ENCODE data around the gene AFDN.

The AFDN gene

DNA sequence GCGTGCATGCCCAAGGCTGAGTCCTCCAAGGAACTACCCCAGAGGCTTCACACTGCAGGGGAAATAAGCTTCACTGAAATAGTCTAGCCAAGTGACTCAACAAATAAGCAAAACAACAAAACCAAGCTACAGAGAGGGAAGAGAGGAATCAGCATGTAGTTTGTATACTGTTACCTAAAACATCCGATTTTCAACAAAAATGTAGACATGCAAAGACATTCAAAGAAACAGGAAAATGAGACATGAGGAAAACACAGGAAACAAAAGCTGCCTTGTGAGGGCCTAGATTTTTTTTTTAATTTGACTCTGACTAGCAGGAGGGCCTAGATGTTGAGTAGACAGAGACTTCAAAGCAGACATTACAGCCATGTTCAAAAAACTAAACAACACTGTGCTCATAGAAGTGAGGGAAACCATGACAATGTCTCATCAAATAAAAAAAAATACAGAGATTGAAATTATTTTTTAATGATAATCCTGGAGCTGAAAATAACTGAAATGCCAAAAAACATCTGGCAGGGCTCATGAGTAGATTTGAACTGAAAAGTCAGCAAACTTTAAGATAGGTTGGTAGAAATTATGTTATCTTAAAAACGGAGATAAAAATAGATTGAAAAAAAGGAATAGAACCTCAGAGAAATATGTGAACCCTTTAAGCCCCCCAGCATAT is 154.3 kb downstream of the AFDN start:
- DNase-seq (ENCODE audit: low read depth): no peak

DNA sequence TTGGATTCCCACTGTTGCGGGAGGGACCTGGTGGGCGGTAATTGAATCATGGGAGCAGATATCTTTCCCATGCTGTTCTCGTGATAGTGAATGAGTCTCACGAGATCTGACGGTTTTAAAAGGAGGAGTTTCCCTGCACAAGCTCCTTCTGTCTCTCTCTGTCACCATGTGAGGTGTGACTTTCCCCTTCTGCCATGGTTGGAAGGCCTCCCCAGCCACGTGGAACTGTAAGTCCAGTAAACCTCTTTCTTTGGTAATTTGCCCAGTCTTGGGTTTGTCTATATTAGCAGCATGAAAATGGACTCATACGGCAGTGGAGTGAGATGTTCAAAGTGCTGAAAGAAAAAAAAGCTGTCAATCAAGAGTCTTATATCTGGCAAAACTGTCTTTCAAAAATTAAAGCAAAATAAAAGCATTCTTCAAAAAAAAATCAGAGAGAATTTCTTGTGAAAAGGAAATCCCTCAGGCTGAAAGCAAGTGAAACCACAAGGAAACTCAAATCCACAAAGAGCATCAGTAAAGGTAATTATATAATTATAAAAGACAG is 155.3 kb downstream of the AFDN start:
- no peak for DNase-seq (ENCODE audit: low read depth)

DNA sequence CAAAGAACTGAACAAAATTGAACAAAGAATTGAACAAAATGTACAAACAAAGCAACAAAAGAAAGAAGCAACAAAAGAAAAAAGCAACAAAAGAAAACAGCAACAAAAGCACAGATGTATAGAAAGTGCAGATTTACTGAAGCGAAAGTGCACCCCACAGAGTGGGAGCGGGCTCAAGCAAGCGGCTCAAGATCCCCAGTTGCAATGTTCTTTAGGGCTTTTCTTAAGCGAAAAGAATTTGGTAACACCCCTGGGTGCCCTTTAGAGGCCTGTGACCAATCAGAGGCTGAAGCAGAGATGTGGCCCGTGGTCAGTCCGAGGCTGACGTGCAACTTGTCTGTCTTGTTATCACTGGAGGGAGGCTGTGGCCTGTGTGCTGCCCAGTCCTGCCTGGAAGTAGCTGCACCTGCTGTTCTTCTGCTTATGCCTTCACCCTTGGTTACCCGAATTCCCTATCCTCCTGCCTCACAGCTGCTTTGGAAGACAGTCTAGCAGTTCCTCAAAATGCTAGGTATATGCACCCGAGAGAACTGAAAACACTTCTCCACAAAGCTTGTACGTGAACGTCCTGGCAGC is 157.5 kb downstream of the AFDN start:
- no peak for DNase-seq (ENCODE audit: low read depth)

DNA sequence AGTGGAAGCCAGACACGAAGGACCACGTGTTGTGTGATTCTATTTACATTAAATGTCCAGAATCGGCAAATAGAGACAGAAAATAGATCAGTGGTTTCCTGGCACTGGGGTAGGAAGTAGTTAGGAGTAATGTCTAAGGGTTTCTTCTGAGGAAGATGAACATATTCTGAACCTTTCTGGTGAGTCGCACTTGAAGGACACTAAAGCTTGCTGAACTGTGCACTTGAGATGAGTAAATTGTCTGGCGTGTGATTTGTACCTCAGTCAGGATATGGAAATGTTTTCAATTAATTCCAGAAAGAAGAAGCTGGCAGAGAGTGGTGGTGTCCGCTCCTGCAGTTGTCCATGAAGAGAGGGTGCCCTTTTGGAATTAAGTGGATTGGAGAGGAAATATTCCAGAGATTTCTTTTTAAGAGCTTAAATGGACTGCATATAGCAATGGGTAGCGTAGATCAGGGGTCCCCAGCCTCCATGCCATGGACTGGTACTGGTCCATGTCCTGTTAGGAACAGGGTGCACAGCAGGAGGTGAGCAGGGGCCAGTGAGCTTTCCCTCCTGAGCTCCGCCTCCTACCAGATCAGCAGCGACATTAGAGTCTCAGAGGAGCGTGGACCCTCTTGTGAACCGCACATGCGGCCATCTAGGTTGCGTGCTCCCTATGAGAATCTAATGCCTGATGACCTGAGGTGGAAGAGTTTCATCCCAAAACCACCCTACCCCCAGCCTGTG is 158.3 kb downstream of the AFDN start:
- DNase-seq (ENCODE audit: low read depth): no peak

- no peak for DNase-seq (ENCODE audit: low read depth)
Measured at GRCh38 chr6:167985911-167986595, 159.3 kb downstream of the AFDN start.

- no peak for DNase-seq (ENCODE audit: low read depth)
Measured at GRCh38 chr6:167987396-167988153, 160.9 kb downstream of the AFDN start.

- no peak for DNase-seq (ENCODE audit: low read depth)
Measured at GRCh38 chr6:167988154-167988495, 161.4 kb downstream of the AFDN start.

DNA sequence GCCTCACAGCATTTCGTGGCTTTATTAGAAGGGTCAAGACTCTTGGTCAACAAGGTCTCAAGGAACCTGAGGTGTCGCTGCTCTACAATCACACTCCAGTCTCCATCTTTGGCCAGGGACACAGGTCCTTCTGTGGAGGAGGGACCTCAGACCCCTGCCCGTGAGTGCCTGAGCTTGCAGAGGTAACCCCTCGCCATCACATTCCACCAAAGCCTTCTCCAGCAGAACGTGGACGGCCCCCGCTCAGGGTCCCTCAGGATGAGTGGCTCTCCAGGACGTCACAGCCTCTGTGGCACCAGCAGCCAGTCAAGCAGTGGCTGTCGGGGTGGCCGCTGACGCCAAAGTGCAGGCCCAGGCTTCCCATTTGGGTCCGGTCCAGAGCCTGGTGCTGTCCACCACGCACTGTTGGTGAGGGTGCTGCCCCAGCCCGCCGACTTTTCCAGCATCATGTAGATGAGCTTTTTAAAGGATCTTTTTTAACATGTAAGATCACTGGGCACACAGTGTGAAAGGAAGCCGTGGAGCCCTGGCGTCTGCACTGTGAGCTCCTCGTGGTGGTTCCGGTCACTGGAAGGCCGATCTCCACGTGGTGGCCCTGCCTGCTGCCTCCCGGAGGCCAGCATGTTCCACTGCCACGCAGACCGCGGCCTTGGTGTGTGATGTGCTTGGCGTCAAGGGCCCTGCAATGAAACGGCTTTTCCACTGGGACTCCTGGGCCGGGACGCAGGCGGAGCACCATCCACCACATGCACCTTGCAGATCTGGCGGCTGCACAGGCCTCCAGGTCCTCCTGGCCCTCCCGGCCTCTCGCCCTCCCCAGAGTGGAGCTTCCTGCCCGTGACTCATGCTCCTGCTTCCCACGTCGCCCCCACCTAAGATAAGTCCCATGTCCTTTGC is 162.5 kb downstream of the AFDN start:
- no peak for DNase-seq (ENCODE audit: low read depth)

GRCh38 chr6:167990016-167990945 is 163.6 kb downstream of the AFDN start:
- DNase-seq (ENCODE audit: low read depth): no peak

GRCh38 chr6:167993169-167993568 is 166.5 kb downstream of the AFDN start:
- no peak for DNase-seq (ENCODE audit: low read depth)

GRCh38 chr6:167993831-167994230 is 167.1 kb downstream of the AFDN start:
- DNase-seq (ENCODE audit: low read depth): no peak

DNA sequence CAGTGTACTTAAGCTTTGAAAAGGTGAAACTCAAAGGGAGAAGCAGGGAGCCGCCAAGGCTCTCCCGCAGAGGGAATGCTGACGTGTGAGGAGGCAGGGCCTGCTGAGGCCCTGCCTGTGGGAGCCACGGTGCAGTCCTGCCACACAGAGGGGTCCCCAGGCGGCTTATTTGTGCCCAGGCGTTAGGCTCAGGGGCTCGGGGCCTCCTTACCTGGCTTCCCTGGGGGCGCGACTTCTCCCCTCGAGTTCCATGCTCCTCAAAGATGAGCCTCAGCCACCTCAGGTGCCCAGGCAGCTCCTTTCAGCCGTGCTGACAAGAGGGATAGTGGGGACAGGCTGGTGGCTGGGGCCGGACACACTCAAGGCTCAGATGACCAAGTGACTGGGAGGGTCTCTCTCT is 168.6 kb downstream of the AFDN start:
- no peak for DNase-seq (ENCODE audit: low read depth)

DNA sequence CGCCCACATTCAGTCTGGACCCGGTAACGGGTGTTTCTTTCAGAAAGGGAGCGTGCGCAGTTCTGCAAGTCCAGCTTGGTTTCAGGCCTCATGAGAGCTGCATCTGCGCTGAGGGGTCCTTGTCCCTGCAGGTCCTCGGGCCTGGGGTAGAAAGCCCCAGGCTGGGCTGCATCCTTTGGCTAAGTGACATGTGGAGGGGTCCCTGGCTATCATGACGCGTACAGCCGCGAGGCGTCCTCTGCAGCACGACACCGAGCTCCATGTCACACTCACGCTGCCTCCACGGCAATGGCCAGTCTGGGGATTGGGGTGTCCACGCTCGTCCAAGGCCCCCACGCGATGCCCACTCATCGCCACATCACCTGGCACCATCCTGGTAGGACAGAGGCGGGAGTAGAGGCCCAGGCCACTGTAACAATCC is 169.0 kb downstream of the AFDN start:
- no peak for DNase-seq (ENCODE audit: low read depth)

DNA sequence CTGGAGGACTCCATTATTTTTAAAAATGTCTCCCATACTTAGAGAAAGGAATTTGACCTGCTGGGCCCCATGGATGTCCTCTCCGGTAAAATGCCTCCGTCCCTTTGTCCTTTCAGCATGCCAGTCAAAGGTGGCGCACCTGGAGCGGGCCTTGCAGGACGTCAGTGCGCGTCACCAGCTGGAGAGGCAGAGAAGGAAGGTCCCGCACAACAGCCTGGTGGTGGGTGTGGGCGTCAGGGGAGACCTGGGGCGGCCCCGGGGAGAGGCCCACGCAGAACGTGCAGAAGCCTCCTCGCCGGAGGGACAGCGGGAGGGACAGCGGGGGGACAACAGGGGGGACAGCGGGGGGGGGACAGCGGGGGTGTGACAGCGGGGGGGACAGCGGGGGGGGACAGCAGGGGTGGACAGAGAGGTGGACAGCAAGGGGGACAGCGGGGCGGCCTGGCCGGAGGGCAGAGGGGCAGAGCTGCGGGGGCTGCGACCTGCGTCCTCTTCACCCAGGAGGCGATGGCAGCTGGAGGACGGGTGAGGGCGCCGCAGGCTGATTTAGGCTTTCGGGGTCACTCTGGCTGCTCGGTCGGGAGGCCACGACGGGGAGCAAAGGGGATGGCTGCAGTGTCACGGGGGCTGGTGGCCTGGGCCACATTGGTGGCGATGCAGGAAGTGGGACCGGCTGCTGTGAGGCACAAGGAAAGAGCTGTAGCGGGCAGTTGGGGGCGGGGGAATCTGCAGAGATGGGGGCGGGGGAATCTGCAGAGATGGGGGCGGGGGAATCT is 169.9 kb downstream of the AFDN start:
- DNase-seq (ENCODE audit: low read depth): no peak

DNA sequence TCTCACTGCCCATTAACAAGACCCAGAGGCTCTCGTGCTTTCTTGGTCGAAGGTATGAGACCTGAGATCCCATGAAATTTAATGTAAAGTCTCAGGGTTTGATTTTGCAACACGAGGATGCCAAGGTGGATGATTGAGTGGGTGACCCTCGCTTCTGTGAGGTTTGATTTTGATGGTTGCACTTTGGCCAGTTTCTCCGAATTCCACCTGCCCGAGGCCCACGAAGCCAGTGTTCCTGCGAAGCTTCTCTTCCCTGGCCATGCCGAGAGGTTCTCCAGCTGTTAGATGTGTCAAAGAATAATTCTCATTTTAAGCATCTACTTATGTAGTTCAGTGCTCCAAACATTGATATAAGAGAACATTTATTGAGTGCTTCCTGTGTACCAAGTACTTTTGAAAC is 170.9 kb downstream of the AFDN start, which contains the start of gene KIF25:
TSS of gene KIF25 (plus strand) at position 30 of the 400 bp plus-strand sequence. CDS start 31,915 bp downstream, outside the sequence.
- DNase-seq (ENCODE audit: low read depth): no peak

- DNase-seq (ENCODE audit: low read depth): no peak
Measured at GRCh38 chr6:167998215-167998614, 171.5 kb downstream of the AFDN start.

DNA sequence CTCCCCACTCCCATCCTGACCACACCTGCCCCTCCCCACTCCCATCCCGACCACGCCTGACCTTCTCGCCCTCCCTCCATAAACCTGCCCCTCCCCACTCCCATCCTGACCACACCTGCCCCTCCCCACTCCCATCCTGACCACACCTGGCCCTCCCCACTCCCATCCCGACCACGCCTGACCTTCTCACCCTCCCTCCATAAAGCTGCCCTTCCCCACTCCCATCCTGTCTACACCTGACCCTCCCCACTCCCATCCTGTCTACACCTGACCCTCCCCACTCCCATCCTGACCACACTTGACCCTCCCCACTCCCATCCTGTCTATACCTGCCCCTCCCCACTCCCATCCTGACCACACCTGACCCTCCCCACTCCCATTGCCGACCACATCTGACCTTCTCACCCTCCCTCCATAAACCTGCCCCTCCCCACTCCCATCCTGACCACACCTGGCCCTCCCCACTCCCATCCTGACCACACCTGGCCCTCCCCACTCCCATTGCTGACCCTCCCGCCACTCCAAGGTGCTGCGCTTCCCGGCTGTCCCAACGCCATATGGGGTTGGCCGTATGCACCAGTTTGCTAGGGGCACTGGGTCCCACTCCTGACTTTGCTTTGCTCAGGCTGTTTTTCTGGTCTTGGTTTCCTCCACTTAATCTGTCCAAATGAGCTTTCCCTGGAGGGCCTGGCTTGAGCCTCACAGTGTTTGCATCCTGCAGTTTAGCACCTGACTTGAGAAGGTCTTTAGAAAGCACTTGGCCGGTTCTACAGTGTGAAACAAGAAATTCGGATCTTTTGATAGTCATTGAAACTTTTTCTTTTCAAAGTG is 173.7 kb downstream of the AFDN start:
- DNase-seq (ENCODE audit: low read depth): no peak

DNA sequence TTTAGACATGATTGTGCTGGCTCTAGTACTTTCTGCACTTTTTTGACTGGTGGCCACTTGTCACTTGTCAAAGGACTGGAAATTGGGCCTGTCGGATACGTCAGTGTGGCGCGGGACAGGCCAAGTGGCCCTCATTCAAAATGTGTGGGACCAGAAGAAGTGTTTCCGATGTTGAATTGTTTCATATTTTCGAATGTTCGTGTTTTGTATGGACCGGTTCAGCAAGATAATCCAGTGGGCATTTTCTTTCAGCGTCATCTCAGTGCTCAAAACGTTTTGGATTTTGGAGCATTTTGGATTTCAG is 174.3 kb downstream of the AFDN start:
- DNase-seq (ENCODE audit: low read depth): no peak

All from stimulated activated CD4-positive, alpha-beta T cell treated with anti-CD3 and anti-CD28 coated beads, Interleukin-2, amount 100 ng/mL, for 4 hours (primary cell).